Inflammatory macrophage treated with lipopolysaccharide for 4 hours (primary cell): ENCODE results near the gene UFM1.
"Not testable (repeated sequence)": the region's sequence is repeated elsewhere in the genome, so short reads cannot be mapped to it uniquely, and the experiment has no call there.

ENCODE experiments used
- DNase-seq: peaks from one replicate; pipeline ENCODE4 v3.0.0-alpha.2; 2020

Gene UFM1

GRCh38 chr13:38349390-38350113 lies at the start of gene UFM1:
Gene UFM1, plus strand, starts transcription at chr13:38349851. Its CDS starts 69 bp downstream, at chr13:38349920.
- peak; percentile 94 for DNase-seq

GRCh38 chr13:38301236-38301635 lies 48.4 kb upstream of the UFM1 start:
- no peak for DNase-seq

GRCh38 chr13:38303816-38304320 lies 45.8 kb upstream of the UFM1 start:
- DNase-seq, result no peak

- no peak for DNase-seq
Observed at GRCh38 chr13:38308736-38309135, 40.9 kb upstream of the UFM1 start.

DNA sequence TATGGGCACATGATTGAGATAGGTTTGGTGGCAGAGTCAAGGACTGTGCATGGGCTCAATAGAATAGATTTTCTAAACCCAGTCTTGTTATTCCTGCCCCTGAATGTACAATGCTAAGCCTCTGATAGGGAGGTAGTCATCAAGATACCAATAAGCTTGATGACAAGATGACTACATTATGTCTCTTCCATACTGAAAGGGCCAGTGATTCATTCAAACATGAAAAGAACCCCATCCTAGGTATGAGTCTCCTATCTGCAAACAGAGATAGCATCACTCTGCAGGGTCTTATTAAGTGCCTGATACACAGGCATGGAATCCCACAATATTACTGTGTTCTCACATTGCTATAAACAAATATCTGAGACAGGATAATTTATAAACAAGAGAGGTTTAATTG lies 40.3 kb upstream of the UFM1 start:
- no peak for DNase-seq

DNA sequence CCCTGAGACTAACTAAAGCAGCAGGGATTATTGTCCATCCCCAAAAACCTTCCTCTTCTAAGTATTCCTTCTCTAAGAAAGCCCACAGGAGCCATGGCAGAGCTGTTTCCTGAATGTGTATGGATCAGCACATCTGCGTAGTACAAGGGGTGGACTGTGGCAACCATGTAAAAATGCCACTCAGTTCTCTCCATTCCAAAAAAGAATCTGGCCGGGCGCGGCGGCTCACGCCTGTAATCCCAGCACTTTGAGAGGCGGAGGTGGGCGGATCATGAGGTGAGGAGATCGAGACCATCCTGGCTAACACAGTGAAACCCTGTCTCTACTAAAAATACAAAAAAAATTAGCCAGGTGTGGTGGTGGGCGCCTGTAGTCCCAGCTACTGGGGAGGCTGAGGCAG lies 38.5 kb upstream of the UFM1 start:
- DNase-seq, result not testable (repeated sequence)

DNA sequence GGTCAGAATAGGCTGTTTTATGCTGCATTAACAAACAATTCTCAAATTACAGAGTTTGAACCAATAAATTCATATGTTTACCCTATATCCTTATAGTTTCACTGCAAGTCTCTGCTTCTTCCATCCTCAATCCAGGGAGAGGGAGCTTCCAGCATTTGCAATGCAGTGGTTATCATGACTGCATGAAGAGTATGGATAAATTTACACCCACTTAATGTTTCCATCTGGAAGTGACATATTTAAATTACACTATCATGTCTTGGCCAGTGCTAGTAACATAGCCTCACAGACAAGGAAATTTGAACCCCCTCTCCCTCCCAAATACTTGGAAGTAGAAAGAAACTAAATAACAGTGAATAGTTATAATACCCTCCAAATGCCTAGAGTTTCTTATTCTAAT lies 33.5 kb upstream of the UFM1 start:
- DNase-seq, result no peak

DNA sequence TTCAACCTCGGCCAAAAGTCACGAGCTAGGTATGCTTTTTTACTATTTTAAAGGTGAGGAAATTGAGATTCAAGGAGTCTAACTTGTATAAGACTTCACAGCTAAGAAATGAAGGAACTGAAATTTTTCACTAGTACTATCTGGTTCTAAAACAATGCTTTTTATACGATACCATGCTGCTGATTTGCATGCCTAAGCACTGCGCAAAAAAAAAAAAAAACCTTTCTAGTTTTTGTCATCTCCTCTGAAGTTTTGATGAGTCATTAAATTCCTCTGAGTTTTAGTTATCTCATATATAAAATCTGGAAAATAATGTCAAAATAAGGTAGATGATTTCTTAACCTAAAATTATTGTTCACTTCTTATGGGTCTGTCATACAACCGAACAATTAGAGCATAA lies 28.0 kb upstream of the UFM1 start:
- DNase-seq, result no peak

DNA sequence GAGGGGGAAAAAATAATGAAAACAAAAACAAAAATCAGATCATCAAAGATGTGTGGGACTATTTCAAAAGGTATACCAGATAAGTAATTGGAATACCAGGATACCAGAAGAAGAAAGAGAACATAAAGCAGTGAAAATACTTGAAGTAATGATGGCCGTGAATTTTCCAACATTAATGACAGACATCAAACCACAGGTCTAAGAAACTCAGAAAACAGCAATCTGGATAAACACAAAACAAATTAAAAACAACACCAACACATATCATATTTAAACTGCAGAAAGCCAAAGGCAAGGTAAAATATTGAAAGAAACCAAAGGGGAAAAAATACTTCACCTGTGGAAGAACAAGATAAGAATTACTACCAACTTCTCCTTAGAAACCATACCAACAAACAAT lies 24.2 kb upstream of the UFM1 start:
- DNase-seq, result no peak

- no peak for DNase-seq
Observed at GRCh38 chr13:38328699-38329098, 21.0 kb upstream of the UFM1 start.

DNA sequence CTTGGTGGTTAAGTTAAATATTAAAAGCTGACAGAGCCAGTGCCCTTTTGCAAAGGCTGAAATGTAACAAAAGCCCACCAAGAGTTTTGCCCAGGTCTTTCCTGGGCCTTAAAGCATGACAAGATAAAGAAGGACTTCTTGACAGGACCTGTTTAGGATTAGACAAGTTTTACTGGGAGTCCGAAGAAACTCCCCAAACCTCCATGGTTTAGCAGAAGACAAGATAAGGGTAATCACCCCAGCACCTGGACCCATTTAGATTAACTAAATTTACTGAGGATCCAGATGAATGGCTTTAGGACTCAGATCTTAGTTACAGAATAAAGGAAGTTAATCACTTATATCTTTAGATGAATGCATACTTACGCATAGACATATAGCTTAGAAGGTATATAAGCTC lies 14.8 kb upstream of the UFM1 start:
- no peak for DNase-seq

- DNase-seq, result no peak
Observed at GRCh38 chr13:38338089-38338488, 11.6 kb upstream of the UFM1 start.

DNA sequence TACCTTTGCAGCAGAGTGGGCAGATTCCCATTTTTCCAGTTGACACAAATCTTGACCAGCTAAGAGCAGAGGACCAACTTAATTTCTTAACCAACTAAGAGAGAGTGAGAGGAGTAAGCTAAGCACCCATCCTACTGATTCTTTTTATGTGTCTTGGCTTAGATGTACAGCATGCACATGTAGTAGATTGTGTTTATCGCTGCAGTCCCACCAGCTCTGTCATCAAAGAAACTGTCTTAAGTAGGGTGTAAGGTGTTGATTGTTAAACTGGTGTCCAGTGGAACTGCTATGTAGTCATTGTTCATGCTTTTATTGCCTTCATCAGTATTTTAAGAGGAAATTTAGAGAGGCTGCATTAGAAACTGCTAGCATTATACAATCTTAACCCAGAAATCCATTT lies 9.0 kb upstream of the UFM1 start:
- no peak for DNase-seq

DNA sequence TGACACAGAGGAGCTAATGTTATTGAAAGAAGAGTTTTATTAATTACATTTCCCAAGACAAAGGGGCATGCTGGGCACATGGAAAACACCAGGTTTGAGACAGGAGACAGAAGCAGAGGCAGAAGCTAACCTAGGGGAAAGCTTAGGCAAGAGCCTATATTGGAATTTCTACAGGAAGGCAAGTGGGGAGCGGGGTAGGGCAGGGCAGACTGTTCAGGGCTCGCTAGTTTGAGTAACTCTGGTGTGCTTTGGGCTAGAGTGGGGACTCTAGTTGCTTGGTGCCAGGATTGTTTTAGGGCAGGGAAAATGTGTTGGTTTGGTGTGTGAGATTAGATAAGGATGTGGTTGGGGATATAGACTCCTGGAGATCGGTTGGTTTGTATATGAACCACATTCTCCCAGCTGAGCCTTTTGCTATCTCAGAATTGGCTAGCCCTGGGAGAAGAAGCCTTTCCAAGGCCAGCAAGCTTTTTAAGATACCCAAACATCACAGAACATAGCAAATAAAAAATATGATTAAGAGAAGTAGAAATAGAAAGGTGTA lies 8.4 kb upstream of the UFM1 start:
- DNase-seq, result no peak

DNA sequence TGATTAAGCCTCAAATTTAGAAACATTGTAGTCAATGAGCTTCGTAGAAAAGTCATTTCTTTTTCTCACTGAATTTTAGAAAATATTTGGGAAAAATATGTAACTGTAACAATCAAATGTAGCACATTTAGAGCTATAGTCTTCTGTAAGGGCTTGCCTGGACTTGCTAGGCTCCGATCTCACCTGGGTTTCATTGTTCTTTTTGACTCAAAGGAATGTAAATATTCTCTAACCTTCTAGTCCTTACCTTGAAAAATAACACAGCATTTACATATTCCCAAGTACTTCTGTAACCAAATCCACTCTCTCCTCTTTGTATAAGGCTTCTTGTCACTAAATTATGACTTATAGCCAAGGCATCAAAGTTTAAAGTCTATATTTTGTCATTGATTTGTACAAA lies 2.9 kb upstream of the UFM1 start:
- no peak for DNase-seq

- DNase-seq, result peak; percentile 64
Observed at GRCh38 chr13:38348861-38349389, 726 bp upstream of the UFM1 start.

DNA sequence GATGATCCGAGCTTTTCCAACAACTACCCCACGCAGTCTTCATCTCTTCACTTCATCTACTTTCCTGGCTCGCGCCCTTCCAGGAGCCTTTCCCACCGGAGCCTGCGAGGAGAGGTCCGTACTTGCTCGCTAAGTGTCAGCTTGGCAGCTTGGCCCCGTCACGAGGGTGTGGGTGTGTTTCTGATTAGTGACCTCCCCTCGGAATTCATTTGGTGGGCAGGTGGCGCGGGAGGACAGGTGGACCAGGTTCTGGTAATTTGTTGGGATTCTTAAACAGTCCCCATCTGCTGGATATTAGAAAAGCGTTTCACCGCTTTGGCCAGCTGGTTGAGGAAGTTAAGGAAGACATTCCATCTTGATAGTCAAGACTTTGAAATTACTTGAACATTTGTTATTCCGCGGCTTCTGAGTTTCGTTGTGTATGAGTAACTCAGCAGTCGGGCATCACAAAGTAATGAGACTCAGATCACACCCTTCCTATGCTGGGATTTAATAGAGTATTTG lies 515 bp downstream of the UFM1 start:
- peak; percentile 52 for DNase-seq

GRCh38 chr13:38355595-38356119 lies 6.0 kb downstream of the UFM1 start:
- no peak for DNase-seq

GRCh38 chr13:38358684-38359083 lies 9.0 kb downstream of the UFM1 start:
- DNase-seq, result no peak

DNA sequence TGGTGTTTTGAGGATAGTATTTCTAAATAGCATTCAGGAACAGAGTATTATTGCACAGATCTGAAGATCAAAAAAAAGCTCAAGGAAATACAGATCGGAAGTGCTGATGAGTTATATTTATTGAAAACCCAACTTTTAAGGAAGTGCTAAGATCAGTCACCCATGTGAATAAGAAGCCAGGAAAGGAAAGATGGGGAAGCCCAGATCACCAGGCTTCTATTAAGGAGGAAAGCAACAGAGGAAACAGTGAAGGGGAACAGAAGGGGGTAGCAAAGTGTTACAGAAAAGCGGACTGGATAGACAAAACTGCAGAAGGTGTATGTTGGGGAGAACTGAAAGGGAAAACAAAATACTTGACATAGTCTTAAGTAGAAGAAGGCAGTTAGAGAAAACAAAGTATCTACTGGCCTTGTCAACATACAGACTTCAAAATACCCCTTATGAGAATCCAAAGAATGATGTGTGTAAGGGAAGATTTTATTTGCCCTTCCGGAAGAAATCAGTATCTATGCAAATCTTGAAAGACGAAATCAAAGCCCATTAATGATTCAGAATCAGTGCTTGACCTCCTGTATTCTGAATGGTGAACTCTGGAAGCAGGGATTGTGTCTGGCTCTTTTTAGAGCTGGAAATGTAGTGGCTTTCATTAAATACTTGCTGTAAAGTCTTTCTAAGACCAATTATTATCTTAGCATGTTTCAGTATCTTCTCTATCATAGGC lies 12.1 kb downstream of the UFM1 start:
- DNase-seq, result peak; percentile 54

DNA sequence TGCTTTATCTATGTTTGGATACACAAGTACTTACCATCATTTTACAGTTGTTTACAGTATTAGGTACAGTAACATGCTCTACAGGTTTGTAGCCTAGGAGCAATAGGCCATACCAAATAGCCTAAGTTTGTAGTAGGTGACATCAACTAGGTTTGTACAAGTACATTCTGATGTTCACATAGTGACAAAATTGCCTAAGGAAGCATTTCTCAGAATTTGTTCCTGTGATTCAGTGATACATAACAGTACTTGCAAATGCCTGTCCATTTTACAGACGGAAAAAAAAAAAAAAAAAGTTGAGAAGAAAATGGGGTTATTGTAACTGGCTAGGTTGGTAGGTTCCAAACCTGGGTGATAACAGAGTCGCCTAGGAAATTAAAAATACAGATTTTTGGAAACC lies 13.6 kb downstream of the UFM1 start:
- no peak for DNase-seq

- DNase-seq, result not testable (repeated sequence)
Observed at GRCh38 chr13:38363746-38364145, 14.1 kb downstream of the UFM1 start.

DNA sequence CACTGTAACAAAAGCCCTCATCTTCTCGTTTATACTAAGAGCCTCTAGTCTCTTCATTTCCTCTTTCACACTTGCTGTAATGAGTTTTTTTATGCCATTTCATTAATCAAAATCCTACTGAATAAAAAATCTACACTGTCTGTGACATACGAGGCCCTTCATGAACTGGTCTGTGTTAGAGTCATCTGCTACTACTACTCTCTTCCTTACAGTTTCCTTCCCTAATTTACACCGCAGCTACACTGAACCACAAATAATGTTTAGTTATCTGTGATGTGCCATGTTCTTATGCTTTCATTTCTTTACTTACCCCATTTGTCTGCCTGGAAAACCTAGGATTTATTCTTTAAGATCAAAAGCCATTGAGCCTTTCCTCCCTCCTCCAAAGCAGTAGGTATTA lies 16.0 kb downstream of the UFM1 start:
- DNase-seq, result no peak
